HG02840 (cell line): ENCODE measurements around the gene TRIM29.

Experiments
- ATAC-seq: cut with Tn5 transposase; IDR thresholded peaks from one replicate; pipeline ENCODE4 v1.9.1; 2021; ENCODE audit warnings: mild to moderate bottlenecking, moderate library complexity, moderate number of reproducible peaks; ENCODE audit not compliant: unreplicated experiment, low FRiP score

TRIM29 gene

DNA sequence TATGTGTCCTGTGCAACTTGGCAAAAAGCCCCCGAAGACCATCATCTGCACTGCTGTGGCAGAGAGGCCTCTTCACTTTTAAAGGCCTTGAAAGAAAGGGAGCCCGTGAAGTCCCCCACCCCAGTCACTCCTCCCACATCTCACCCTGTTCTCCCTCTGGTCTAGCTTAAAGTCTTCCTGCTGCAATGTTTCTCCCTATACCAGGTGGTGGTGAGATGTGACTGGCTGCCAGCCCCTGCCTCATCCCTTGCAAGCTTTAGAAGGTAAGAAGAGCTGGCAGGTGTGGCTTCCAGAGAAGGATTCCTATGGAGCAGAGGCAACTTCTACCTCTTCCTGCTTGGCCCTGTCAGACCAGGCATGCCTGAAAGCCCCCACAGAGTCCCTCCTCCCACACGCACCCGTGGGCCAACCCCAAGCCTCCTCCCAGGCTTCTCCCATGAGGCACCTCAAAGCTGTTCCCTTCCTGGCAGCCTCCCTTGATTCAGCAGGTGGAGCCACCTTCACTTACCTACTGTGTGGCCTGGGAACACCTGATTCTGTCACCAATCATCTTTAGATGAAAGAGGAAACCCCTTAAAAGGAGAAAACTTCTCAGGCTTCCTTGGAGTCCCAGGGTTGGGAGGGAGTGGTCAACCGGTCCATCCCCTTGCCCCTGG, 4.0 kb upstream of the TRIM29 start:
- no peak for ATAC-seq

DNA sequence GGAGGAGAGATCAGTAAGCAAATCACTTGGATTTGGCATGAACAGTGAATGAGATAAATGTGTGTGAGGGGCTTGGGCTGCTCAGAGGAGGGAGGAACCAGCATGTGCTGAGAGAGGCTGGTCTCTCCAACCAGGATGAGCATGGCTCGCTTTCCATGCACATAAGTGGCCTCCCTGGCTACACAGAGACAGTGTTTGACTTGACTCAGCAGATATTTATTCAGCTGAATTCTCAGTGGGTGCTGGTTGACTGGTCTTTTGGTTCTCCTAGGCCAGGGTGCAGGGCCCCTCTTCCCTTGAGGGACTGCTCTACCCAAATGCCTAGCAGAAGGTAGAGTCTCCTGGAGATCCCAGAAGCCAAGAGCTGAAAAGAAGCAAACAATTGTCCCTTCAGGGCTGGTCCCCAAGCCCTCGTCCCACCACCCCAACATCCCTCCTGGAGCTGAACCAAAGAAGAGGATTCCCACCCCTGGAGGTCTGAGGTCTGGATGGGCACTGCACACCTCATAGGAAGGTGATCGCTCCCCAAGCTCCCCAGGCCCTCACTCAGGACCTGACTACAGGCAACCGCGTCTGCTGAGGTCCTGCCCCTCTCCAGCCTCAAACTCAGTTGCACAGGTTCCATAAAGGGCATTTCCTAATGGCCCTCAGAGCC, 3.3 kb upstream of the TRIM29 start:
- ATAC-seq: no peak

DNA sequence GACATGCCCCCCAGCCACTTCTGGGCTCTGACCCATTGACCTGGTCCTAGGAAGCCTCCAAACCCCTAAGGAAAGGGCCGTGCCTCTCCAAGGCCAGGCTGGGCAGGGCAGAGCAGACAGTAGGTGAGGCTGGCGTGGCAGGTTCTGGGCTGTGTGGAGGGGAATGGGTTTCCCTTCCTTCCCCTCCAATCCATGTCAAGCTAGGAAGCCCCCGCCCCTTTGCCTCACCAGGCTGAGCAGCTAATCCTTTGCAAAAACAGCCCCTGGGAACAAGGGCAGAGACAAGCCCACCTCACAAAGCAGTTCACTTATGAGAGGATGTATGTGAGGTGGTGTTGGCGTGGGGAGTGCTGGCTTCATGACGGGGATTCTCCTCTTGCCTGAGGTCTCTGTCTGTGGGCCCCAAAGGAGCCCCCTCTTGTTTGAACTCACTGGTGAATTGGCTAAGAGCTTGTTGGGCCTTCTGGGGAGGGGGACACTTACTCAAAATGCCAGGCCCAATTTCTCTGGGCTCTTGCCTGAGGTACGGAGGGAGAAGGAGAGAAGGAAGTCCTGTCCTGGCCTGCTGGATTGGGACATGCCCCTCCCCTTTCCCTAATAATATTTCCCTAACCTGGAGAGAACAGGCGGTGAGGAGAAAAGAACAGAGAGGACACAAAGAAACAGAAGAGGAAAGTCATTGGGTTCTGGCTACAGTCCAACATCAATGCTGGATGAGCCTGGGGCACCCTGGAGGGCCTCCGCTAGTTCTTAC, 1.6 kb upstream of the TRIM29 start:
- no peak for ATAC-seq

DNA sequence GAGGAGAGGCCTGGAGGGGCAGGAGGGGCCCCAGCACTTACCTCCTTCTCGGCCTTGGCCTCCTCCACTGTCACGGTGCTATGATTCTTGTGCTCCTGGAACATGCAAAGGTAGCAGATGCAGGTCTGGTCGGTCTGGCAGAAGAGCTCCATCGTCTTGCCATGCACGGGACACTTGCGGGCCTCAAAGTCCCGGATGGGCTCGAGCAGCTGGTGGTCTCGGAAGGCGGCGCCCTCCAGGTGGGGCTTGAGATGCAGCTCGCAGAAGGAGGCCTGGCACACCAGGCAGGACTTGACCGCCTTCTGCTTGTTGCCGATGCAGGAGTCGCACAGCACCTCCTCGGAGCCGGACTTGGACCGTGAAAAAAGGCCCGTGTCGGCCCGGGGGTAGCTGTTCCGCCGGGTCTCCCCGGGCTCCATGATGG, 714 bp downstream of the TRIM29 start:
- no peak for ATAC-seq

DNA sequence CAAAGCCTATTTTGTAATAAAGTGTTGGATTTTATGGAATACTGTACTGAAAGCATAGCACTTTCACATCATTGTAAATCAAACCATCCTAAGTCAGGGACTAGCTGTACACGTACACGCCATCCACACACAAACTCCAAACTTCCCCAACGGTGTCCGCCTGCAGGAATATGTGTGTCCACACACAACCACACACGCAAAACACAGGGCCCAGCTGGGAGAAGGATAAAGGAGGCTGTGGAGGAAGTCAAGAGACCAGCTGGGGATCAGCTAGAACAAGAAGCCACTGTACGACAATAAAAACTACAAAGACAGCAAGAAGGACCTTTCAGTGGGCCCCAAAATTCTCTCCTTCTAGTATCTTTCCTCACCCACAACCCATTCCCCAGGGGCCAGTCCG, 1.6 kb downstream of the TRIM29 start:
- no peak for ATAC-seq

DNA sequence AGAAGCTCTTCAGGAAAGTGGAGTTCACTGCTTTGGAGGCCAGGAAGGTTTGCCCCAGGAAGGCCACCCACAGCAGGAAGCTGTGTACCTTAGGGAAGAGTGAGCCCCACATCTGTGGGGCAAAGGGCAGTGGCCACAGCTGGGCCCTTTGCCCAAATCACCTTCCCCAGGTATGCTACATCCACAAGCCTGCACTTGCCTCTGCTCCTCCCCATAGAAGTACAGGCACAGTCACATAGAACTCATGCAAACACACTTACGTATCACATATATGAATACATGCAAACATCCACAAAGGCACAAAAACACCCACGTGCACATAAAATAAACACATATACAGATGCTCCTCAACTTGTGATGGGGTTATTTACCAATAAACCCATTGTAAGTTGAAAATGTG, 2.1 kb downstream of the TRIM29 start:
- ATAC-seq: no peak

DNA sequence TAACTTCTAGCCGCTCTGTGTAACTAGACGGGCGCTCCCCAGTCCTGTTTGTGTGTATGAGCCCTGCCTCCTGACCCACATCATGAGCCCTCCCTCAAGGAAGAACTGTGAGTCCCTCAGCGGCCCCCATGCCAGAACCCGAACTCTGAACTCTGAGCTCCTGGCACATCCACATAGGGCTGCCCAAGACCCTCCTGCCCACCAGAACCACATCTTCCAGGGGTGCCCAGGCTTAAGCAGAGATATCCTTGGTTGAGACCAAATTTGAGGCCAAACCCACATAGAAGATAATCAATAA, 3.0 kb downstream of the TRIM29 start:
- no peak for ATAC-seq

DNA sequence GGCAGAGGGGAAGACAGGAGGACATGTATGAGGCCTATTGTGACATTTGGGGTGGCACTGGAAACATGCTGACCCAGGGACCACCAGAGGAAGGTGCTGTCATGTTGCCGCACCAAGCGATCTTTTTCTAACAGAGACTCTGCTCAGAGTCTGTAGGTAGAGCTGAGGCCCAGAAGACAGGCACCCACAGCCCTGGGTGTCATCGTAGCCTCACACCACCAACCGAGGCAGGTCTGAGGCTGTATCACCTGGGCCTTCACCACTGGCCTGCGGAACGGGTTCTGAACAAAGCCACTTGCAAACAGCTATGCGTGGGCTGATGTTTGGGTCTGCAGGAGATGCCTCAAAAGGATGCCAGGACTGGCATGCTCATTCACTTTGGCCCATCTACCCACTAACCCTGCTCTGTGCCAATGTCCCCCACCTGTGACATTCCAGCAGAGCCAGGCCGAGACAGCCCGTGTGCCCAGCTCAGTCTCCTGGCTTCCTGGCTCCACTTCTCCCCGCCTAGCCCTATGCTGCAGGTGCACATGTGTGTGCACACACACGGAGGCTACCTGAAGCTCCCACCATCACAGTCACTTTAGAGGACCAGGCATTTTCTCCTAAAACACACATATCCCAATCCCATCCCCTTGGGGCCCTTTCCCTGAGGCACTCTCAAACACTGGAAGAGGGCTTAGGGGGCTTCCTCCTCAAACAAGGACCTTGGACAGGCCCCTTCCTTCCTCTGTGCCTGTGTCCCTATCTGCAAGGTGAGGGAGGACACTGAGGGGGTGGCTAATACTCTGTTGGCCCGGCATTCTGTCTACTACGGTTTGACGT, 3.6 kb downstream of the TRIM29 start:
- no peak for ATAC-seq

DNA sequence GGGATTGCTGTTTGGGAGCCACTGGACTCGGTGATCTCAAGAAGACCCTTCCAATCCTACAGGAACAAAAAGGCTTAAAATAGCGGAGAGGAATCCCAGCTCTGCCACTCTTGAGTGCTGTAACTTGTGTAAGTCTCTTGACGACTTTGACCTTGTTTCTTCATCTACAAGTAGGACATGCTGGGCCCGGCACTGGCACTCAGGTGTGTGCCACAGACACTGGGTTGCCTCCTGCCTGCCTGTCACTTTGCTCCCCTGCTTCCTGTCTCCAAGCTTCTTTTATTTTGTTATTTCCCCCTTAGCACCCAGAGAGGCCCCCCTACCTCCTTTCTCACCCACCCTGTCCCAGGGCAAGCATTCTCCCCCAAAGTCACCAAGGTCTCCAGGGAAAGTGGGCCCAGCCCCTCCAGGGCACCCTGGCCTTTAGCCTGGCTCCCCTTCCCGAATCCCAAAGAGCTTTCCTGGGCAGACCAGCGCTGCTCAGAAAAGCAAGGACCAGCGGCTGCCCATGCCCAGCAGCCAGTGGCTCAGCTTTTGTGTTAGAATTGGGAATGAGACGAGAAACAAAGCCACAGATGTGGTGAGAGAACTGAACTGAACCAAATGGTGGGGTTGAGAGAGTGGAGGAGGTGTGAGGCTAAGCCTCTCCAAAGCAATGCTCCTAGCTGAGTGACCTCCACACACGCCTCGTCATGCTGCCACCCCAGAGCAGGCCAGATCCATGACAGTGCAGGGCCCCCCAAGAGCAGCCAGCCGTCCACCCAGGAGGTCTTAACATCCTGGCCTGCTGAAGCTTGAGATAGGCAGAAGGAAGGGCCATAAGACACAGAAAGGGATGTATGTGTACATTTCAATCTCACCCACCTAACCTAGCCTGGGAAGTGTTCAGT, 4.5 kb downstream of the TRIM29 start:
- ATAC-seq: no peak

DNA sequence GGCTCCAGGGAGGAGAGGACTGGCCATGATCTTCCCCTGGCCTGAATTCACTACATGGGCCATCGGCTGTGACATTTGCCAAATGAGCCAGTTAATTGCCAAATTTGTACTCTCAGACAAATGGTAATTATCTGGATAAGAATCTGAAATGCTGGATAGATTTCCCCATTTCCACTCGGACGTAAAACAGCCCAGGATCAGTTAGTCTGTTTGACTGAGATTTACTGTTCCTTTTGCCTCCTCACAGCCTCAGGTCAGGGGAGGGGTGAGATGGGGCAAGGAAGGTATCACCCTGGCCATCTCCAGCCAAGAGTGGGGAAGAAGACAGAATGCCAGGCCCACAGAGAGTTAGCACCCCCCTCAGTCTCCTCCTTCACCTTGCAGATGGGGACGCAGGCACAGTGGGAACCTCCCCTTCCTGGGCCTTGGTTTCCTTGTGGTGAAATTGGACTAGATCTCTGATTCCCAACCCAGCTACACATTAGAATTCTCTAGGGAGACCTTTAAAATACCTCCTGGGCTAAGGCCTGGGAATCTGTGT, 5.2 kb downstream of the TRIM29 start:
- ATAC-seq: no peak

DNA sequence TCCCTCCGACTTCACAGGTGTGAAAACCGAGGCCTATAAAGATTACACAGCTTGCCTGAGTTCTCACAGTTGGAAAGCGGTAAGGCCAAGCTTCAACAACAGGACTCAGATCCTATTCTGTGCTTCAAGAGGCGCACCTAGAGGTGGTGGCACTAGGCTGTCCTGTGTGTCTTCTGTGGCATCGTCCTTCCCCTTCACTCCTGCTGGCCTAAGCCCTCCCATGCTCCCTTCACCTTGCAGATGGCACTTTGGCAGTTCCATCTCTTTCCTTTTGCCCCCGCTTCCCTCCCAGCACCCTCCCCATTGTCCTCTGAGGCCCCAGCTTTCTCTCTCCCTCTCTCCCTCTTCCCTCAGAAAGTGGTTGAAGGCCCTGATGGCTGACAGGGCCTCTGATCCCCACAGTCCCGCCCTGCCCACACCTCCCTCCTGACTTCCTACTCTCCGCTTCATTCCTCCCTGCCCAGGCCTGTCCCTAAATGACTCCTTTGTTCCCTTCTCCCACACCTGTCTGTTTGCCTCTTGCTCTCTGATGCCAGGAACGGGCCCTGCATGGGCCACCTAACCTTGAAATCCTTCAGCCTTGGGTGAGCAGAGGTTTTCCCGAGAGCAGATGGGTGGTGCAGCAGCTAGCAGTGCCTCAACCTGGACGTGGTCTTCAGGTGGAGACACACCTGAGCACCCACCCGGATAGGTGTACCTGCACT, 5.8 kb downstream of the TRIM29 start:
- no peak for ATAC-seq

DNA sequence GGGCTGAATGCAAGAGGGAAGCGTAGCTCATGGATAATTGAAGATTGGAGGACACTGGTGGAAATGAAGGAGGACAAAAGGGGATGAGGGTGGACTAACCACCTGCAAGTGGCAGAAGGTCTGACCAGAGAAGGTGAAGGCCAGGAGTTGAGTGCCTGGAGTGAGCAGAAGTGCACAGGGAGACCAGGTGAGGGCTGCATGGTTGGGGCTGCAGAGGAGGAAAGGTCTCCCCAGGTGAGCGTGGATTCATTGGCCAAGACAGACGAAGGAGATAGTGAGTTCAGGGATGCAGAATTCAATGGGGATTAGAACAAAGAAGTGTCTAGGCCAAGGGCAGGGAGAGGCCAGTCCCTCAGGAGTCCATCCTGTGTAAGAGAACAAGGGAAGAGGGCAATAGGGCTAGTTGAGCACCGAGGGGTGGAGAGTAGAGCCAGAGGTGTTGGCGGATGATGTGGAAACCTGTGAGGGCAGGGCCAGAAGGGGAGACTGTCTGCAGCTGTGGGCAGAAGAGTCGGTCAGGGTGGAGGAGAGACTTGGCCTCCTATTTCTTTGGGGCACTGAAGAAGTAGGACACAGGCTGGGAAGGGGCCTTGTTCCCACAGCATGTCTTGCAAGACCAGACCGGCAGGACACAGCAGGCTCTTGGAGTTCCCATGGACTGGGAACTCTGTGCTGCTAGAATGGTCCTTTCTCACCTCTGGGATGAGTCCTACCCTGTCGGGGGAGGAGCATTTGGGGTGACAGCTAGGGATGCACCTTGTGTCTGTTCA, 6.7 kb downstream of the TRIM29 start:
- ATAC-seq: no peak

DNA sequence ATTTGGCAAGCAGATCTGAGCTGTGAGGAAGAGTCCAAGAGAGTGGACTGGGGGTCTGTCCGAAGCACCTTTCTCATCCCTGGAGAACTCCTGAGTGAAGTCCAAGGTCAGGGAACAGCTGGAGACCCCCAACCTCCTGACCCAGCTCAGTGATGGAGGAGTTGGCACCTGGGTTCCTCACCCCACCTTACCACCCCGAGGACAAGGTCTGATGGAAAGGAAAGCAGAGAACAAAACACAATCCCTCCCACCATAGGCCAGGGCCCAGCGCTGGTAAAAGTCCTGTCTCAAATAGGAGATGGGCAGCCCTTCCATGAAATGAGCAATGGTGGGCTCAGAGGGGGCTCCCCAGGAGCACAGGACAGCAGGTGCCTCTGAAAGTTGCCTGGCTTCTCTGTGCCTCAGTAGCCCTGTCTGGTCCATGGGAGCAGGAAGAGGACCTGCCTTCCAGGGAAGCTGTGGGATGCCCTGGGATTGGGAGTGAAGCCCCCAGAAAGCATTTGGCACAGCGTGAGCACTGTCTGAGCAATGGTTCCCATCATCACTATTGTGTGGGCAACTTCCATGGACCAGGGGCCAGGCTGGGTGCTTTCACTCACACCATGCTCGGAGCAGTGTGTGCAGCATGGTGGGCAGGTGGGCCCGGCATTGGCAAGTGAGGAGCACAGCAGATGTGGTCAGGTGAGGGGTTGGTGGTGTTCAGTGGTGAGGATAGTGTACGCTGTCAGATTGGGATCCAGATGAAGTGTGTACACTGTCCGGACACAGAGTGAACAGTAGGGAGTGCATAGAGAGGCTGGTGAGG, 7.5 kb downstream of the TRIM29 start:
- ATAC-seq: no peak

DNA sequence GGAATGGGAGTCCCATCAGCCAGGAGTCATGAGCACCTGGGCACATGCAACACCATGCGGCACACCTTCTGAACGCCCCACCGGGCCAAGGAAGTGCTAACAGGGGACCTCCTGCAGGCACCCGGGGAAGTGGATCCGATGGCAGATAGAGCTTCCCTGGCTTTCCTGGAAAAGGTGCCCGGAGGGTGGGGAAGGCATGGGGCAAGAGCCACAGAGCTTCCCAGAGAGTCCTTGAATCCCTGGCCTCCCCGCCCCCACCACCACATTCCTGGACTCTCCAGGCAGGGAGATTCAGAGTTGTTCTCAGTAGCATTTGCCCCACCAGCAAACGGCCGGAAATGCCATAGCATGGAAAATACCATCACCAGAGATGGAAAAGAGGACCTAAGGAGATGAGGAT, 8.3 kb downstream of the TRIM29 start:
- no peak for ATAC-seq

DNA sequence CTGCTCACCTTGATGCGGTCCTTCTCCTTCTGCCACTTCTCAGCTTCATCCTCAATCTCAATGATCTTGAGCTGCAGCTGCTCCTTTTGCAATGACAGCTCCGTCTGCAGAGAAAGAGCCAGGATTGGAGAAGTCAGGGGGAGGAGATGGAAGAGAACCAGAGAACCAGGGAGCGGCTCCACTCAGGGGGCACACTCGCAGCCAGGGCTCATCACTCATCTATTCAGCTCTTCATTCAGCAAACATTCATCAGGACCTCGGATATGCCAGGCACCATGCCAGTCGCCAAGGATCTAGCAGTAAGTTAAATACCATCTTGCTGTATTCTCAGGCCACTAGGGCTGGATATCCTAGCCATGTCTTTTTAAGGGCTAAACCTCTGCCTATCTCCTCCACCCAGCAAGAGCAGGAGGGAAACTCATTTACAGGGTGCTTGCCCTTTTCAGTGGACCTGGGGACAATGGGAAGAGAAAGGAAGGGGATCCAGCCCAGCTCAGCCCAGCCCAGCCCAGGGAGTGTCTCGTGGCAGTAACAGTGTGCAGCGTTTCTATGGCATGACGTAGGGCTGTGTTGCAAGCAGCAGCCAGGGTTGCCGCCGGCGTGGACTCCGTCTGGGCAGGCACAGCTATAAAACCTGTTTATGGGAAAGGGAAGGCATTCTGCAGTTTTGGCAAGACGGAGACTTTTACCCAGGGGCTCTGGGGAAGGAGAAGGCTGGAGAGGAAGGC, 9.4 kb downstream of the TRIM29 start:
- ATAC-seq: no peak

DNA sequence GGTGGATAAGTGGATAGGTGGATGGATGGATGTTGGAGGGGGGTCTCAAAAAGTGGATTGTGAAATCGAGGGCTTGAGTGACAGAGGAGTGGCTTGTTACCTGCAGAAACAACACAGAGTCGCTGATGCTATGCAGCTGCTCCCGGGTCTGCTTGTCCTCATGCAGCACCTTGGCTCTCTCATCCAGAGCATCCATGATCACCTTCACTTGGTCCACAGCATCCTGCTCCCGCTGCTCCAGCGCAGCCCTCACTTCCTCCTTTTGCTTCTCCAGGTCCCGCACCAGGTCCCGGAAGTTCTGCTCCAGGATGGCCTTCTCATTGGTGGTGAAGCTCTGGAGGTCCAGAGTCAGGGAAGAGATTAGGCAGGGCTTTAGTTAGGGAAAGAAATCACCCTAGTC, 10.7 kb downstream of the TRIM29 start:
- ATAC-seq: no peak

DNA sequence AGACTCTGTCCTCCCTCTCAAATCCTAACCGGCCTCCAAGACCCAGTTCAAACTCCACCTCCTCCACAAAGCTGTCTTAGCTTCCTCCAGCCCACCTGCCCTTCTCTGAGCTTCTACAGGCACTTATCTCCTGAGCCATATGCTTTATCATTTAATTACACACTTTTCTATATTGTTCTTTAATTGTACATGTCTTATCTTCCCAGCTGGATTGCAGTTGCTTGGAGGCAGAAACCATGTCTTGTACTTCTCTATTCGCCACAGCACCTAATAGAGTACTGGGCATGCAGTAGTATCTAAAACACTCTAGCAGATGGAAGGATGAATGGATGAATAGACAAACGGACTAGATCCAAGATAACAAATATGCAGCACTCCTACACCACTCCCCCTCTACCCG, 11.3 kb downstream of the TRIM29 start:
- no peak for ATAC-seq
